T-helper 2 cell (primary cell): ENCODE results near the gene METTL27.
A peak's percentile ranks its signal among the peaks of the same experiment; 100 is the strongest.
"Not testable (repeated sequence)": the region's sequence is repeated elsewhere in the genome, so short reads cannot be mapped to it uniquely, and the experiment has no call there.

Source experiments
- DNase-seq, 5 experiments: peaks; one replicate each; pipeline versions ENCODE4 v3.0.0 to v3.0.0-alpha.2; 2012 to 2022

The METTL27 gene

DNA sequence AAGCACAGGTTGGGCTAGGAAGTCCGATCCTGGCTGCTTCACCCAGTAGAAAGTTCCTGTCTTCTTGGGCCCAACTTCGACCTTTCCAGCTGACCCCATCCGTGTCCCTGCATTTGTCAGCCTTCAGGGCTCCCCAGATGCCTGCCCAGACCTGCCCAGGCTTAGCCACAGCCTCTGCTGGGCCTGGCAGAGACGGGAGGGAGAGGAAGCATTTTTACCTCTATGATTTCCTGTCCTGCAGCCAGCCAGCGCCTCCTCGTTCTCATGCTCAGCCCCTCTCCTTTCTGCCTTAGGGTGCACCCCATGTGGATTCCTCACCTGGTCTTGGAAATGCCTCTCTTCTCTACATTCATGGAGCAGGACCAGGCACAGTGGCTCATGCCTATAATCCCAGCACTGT is 3.7 kb downstream of the METTL27 start:
- no peak for DNase-seq

DNA sequence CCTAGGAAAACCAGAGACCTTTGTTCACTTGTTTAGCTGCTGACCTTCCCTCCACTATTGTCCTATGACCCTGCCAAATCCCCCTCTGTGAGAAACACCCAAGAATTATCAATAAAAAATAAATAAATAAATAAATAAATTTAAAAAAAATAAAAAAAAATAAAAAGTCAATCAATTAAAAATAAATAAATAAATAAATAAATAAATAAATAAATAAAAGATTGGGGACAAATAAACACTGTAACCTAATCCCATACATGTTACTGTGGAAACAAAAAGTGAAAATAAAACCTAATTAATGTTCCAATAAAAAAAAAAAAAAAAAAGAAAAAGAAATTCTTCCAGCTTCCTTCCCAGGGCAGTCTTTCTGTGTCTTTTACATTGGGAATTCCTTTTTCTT is 5.1 kb downstream of the METTL27 start:
- DNase-seq = not testable (repeated sequence)

DNA sequence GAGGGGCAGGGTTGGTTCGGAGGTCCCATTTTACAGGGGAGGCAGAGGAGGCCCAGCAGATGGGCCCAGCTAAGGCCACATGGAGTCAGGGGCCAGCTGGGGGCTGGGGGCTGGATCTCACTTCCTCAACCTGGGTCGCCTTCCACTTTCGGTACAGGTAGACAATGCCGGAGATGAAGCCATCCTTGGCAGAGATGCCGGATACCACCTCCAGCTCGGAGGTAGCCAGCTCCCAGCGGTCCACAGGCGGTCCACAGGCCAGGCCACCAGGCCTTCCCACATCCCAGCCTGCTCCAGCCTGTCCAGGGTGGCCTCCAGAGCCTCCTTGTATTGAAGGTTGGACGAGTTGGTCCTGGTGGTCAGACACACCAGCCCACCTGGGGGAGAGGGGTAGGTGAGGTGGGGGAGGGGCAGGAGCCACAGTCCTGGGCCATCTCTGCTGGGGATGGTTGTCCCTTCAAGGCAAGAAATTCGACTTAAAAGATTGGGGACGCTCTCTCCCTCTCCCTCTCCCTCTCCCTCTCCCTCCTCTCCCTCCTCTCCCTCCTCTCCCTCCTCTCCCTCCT is 7.6 kb downstream of the METTL27 start:
- no peak for DNase-seq

DNA sequence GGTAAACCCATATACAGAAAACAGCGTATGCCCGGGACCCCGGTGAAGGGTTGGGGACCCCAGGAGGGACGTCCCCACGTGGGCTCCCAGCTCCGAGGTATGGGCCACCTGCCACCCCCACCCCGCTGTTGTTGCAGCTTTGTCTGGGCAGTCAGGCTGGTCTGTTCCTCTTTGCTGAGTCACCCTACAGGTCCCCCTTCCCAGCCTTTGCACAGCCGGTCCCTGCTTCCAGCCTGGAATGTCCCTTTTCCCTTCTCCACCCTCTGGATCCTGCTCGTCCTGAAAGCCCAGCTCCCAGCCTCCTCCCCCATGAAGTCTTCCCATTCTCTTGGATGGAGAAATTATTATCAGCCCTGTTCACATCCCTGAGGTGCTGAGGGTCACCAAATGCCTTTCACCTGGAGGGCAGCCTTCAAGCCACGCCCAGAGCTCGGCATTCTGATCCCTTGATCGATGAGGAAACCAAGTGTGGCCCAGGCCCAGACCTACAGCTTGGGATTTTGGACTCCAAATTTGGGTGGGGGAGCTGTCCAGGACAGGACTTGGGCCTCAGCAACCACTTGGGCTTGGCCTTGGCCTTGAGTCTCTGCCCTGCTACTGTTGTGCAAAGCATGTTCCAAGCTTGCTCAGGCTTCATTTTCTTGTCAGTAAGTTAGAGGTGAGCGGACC is 8.9 kb downstream of the METTL27 start:
- DNase-seq = no peak

DNA sequence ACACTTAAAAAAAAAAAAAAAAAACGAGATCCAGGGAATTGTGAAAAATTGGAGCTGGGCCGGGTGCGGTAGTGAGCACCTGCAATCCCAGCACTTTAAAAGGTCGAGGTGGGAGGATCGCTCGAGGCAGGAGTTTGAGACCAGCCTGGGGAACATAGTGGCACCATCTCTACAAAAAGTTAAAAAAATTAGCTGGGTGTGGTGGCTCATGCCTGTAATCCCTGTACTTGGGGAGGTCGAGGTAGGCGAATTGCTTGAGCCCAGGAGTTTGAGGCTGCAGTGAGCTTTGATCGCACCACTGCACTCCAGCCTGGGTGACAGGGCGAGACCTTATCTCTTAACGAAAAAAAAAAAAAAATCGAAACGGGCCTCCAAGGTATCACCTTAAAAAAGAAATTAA is 9.5 kb downstream of the METTL27 start:
- DNase-seq = no peak

DNA sequence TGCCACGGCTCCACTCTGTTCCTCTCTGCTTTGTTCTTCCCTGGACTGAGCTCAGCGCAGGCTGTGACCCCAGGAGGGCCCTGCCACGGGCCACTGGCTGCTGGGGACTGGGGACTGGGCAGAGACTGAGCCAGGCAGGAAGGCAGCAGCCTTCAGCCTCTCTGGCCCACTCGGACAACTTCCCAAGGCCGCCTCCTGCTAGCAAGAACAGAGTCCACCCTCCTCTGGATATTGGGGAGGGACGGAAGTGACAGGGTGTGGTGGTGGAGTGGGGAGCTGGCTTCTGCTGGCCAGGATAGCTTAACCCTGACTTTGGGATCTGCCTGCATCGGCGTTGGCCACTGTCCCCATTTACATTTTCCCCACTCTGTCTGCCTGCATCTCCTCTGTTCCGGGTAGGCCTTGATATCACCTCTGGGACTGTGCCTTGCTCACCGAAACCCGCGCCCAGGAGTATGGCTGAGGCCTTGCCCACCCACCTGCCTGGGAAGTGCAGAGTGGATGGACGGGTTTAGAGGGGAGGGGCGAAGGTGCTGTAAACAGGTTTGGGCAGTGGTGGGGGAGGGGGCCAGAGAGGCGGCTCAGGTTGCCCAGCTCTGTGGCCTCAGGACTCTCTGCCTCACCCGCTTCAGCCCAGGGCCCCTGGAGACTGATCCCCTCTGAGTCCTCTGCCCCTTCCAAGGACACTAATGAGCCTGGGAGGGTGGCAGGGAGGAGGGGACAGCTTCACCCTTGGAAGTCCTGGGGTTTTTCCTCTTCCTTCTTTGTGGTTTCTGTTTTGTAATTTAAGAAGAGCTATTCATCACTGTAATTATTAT is 10.3 kb downstream of the METTL27 start:
- DNase-seq = no peak

DNA sequence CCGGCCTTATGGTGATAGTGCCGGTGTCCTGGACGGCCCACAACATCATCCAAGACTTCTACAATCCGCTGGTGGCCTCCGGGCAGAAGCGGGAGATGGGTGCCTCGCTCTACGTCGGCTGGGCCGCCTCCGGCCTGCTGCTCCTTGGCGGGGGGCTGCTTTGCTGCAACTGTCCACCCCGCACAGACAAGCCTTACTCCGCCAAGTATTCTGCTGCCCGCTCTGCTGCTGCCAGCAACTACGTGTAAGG is 10.8 kb downstream of the METTL27 start:
- DNase-seq = no peak

DNA sequence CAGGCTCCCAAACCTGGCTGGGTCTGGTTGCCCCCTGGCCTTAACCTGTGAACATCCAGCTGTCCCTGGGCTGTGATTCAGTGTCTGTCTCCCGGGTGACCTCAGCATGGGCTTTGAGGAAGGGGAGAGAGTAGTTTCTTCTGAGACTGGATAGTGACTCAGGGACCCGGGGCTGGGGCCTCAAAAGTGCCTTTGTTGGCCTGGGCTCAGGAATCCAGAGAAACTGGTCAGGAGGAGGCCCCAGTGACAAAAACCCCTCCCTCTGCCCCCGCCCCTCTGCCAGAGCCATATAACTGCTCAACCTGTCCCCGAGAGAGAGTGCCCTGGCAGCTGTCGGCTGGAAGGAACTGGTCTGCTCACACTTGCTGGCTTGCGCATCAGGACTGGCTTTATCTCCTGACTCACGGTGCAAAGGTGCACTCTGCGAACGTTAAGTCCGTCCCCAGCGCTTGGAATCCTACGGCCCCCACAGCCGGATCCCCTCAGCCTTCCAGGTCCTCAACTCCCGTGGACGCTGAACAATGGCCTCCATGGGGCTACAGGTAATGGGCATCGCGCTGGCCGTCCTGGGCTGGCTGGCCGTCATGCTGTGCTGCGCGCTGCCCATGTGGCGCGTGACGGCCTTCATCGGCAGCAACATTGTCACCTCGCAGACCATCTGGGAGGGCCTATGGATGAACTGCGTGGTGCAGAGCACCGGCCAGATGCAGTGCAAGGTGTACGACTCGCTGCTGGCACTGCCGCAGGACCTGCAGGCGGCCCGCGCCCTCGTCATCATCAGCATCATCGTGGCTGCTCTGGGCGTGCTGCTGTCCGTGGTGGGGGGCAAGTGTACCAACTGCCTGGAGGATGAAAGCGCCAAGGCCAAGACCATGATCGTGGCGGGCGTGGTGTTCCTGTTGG is 11.4 kb downstream of the METTL27 start, which contains the start of gene CLDN4:
Gene CLDN4, plus strand, starts transcription at position 316 of the 903 bp plus-strand sequence. Its CDS starts 206 bp downstream, at position 522.
- no peak for DNase-seq

DNA sequence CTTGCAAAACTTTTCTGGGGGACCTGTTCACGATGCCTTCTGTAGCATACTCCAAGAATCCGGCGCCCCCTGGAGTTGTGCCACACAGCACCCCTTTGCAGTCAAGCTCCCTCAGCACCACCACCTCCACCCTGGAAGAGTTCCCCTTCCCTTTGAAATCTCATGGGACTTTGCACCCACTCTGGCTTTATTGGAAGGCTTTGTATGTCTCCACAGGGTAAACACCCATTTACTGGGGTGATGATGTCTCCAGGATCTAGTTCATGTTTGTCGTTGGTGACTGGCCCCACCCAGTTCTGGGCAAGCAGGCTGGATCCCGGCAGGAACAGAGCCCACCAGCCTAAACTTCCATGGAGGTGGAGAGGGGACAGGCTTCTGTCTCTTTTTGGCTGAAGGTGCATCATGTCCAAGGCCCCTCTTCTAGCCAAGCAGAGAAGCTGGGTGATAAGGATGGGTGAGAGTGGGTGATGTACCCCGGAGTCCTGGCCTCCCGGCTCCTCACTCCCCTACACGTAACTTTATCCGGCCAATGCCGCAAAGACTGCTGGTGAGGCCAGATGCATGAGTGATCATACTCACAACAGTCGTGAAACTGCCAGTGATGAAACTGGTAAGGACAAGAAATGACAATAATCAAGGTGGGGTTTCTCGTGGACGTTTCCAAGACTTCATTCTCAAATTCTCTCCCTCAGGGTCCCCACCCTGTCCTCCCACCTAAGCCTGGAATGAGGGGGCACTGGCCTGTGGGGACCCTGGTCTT is 12.2 kb downstream of the METTL27 start:
- no peak for DNase-seq

DNA sequence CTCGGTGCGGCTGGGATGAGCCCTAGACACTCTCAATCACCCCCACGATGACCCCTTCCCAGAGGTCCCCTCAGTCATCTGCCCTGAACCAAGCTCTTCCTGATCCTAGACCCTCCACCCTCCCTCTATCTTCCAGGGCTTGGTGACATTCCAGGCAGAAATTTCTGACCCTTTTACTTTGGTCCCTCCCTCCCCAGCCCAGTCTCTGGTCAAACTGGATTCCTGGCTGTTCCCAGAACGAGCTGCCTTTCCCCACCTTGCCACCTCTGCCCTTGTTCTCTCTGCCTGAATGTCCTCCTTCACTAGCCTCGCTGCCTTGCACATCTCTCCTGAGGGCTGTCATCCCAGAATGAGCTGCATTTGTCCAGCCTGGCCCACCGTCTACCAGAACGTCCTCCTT is 12.8 kb downstream of the METTL27 start:
- DNase-seq = no peak

DNA sequence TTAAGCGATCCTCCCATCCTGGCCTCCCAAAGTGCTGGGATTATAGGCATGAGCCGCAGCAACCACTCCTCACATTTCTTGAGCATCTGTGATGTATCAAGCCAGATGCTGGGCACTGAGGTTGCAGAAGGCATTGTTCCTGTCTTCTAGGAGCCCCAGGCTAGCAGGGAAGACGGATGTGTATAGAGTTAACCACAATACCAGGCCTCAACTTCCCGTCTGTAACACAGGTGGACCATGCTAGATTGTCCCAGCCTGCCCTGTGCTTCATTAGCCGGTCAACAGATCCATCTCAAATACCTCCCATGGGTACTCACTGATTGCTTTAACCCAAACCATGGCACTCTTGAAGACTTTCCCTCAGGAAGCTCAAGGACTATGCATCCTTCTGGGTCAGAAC is 13.3 kb downstream of the METTL27 start:
- DNase-seq = no peak

DNA sequence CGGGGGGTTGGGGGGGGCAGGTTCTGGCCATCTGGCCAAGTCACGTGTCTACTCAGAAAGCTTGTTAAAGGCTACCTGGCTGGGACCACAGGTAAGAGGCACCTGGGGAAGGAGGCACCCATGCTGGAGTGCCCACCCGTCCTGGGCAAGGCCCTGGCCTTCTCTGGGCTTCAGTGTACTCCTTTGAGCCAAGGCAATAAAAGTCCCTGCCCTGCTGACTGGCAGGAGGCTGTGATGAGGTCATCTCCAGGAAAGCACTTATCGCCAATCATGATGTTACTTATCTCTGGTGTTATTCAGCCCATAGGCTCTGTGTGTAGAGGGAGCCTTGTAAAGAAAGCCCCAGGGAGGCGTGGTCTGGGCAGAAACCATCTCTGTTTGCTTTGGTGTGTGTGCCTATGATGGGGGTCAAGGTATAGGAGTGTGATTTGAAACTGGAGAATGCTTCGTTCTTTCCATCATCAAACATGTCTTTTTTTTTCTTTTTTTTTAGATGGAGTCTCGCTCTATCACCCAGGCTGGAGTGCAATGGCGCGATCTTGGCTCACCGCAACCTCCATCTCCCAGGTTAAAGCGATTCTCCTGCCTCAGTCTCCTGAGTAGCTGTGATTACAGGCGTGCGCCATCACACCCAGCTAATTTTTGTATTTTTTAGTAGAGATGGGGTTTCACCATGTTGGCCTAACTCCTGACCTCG is 14.1 kb downstream of the METTL27 start:
- DNase-seq = peak in 1 of 5 experiments; percentile 49

DNA sequence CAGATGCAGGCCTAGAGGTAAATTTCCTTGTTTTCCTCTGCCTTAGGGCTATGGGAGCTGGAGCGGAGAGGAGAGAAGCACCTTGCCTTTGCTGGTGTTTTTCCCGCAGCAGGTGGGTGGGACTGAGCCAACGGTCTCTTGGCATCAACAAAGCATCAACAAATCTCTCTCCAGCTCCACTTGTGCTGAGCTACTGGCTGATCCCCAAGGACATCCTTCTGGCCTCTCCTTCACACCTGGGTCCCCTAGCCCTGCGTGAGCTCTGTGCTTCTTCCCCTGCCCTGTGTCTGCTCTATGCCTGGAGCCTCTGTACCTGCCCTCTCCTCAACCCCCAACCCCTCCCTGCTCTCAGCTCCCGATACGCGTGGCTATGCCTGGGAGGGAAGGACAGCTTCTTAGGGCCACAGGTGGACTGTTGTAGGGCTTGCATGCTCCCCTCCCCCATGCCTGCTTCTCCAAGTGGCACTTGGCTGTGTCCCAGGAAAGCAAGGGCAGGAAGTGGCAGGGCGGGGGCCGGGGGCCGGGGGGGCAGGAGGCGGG is 14.7 kb downstream of the METTL27 start:
- no peak for DNase-seq

DNA sequence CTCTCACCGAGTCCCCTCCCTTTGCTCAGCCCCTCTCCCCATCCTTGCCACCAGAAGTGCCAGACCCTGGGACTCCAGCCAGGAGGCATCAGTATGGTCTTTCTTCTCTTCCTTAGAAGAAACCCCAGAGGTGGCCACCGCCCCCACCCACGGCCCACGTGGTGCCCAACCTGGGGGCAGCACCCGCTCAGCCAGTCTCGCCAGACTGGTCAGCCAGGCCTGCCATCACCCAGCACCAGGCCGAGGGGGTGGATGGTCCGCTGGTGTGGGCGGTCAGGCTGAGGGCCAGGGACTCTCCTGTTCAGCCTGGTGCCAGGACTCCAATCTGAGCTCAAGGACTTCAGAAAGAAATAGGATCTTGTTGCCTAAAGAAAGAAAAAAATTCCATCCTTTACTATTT is 17.3 kb downstream of the METTL27 start:
- no peak for DNase-seq

DNA sequence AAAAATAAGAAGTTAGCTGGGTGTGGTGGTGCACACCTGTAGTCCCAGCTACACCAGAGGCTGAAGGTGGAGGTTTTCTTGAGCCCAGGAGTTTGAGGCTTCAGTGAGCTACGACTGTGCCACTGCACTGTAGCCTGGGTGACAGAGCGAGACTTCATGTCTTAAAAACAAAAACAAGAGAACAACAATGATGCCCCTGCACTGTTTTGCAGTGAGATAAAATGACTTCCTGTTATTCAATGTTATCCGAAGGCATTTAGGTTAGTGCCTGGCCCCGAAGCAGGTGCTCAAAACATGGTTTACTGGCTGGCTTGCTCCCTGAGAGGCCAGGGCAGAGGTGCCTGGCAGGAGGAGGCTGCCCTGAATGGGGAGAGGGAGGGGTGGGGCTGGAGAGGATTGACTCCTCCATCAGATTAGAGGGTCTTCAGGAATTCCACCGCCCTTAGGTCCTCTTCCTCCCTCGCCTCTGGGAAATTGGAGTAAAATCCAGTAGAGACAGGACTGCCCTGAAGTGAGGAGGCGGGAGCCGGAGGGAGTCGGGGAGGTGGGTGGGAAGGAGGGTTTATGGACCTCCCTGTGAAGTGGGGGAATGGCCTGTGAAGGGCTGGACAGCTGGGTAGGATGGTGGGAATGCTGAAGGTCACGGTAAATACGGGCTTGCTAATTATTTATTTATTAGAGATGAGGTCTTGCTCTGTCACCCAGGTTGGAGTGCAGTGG is 18.3 kb downstream of the METTL27 start:
- no peak for DNase-seq

DNA sequence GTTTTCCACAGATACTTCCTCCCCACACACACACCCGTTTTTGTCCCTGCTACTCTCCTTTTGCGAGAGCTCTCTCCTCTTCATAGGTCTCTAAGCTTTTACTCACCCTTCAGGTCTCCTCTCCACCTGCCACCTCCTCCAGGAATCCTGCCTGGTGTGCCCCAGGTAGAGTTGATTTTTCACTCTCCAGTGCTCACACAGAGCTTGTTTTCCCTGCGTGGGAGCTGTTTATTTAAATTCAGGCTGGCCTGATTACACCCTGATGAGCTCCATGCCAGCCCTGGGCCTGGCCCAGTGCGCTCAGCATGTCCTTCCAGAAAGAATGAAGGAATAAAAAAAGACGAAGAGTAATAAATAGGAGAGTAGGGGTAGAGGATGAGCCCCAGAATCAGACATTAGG is 19.1 kb downstream of the METTL27 start:
- no peak for DNase-seq

DNA sequence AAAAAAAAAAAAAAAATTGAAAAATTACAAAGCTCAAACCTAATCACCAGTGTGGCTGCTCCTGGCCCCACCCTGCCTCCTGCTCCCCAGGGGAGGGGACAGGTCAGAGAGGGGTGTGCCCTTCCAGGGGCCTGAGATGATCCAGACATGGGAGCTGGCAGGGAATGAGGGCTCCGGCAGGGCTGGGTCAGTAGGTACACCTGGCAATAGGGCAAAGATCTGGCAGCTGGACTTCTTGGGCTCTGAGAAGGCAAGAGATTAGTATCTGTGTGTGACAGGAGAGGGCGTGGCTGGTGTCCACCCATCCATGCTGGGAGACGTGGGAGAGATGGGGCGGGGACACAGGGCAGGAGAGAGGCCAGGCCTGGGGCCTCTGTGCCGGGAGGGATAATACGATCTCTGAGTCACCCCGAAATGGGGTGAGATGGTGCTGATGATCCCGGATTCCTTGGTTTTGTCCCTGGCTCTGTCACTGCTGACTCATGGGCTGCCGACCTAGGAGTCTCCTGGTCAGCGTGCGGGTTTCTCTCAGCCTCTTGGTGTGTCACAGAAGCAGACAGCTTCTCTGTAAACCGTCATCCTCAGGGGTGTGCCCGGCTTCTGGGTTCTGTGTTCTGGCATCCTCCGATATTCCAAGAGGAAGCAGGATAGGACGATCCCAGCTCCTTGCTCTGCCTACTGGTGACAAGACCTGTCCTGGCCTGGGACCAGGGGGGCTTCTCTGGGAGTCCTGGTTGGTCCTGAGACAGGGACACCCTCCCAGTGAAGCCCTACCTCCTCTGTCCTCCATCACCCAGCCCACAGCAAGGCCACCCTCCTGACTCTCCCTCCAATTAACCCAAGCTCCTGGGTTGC is 19.8 kb downstream of the METTL27 start:
- no peak for DNase-seq

DNA sequence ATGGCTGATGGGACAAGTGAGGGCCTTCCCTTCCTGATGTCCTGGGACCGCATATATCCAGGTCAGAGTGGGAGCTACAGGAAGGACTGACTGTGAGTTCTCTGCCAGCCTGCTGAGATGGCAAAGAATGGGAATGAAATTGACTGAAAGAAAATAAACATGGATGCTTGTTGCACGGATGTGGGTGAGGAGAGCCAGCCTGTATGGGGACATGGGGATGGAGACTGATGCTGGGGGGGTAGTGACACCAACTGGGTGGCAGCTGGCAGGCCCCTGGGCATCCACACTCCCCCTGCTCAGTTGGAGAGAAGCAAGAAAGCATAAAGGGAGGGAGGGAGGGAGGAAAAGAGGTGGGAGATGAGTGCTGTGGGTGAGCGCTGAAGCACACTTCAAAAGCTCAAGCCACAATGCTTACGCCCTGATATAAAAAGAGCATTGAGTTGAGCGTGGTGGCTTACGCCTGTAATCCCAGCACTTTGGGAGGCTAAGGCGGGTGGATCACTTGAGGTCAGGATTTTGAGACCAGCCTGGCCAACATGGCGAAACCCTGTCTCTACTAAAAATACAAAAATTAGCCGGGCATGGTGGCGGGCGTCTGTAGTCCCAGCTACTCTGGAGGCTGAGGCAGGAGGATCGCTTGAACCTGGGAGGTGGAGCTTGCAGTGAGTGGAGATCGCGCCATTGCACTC is 20.6 kb downstream of the METTL27 start:
- not testable (repeated sequence) for DNase-seq

DNA sequence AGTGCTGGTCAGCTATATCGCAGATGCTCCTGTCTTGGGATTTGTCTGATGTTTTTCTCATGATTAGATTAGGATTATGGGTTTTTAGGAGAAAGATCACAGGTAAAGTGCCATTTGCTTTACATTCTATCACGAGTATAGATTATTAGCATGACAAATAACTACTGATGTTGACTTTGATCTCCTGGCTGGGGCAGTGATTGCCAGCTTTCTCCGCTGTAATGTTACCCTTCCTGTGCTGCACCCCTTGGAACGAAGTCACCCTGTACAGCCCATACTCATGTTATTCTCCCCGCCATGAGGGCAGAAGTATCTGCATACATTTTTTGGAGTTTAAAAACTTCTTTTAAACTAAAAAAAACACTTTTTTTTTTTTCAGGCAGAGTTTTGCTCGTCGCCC is 22.3 kb downstream of the METTL27 start:
- DNase-seq = no peak
